Stimulated activated CD8-positive, alpha-beta memory T cell treated with anti-CD3 and anti-CD28 coated beads, Interleukin-4, amount 100 ng/mL, for 1 hour (primary cell): ENCODE data around the gene PDZK1IP1.
"Not testable (repeated sequence)": the region's sequence is repeated elsewhere in the genome, so short reads cannot be mapped to it uniquely, and the experiment has no call there.

Experiments used
- DNase-seq, 2 donors: peaks; one replicate each; pipeline ENCODE4 v3.0.0-alpha.2; 2020; ENCODE audit warnings: low read depth in 2 of 2, low spot score in 1 of 2

Gene PDZK1IP1

GRCh38 chr1:47140358-47140757, 49.5 kb downstream of the PDZK1IP1 start:
- DNase-seq = not testable (repeated sequence)

- DNase-seq = no peak
Observed at GRCh38 chr1:47137925-47138615, 51.8 kb downstream of the PDZK1IP1 start.

GRCh38 chr1:47137198-47137597, 52.6 kb downstream of the PDZK1IP1 start, which contains the start of gene CYP4A22:
Gene CYP4A22, plus strand, starts transcription at chr1:47137441. Its CDS starts 45 bp downstream, at chr1:47137486.
- no peak for DNase-seq
